ENCODE measurements around the gene ECM2.

GRCh38 chr9:92483627-92484545 lies 51.9 kb downstream of the ECM2 start:
- TF ChIP-seq CTCF (IDR thresholded peaks at IDR 0.05) (no peak), POLR2A (IDR thresholded peaks at IDR 0.05) (no peak)

Measured in Peyer's patch (tissue), 4 donors.